MM.1S (cell line): ENCODE measurements around the gene USPL1.

Experiments
- DNase-seq: peaks from one replicate; pipeline ENCODE4 v3.0.0-alpha.2; 2015
- H2AFZ ChIP-seq: fragments of 300-600 bp; sonication (generic); 2 replicates; pipeline ENCODE4 v1.6.0; 2016; ENCODE audit warnings: antibody characterized with exemption, low read length
- H3F3A ChIP-seq: fragments of 300-600 bp; sonication (generic); 2 replicates; pipeline ENCODE4 v1.6.1; 2016; ENCODE audit warnings: mild to moderate bottlenecking, antibody characterized with exemption, low read length, moderate library complexity, mixed read lengths; ENCODE audit not compliant: insufficient read depth
- H3K27ac ChIP-seq: fragments of 300-600 bp; sonication (generic); 2 replicates; pipeline ENCODE4 v1.5.1; 2016; ENCODE audit warnings: mild to moderate bottlenecking, low read length
- H3K27me3 ChIP-seq: fragments of 300-600 bp; sonication (generic); replicated peaks from 2 replicates; pipeline ENCODE4 v1.6.0; 2016; ENCODE audit warnings: low read length; ENCODE audit not compliant: insufficient read depth
- H3K36me3 ChIP-seq: fragments of 300-600 bp; sonication (generic); replicated peaks from 2 replicates; pipeline ENCODE4 v1.6.1; 2016; ENCODE audit warnings: mild to moderate bottlenecking, low read length, mixed read lengths; ENCODE audit not compliant: insufficient read depth
- H3K4me1 ChIP-seq: fragments of 300-600 bp; sonication (generic); 2 replicates; pipeline ENCODE4 v1.6.1; 2016; ENCODE audit warnings: low read length, mixed read lengths
- H3K4me2 ChIP-seq: fragments of 300-600 bp; sonication (generic); 2 replicates; pipeline ENCODE4 v1.6.0; 2016; ENCODE audit warnings: low read depth, low read length
- H3K4me3 ChIP-seq: fragments of 300-600 bp; sonication (generic); 2 replicates; pipeline ENCODE4 v1.5.1; 2016; ENCODE audit warnings: low read length, mixed read lengths
- H3K79me2 ChIP-seq: fragments of 300-600 bp; sonication (generic); 2 replicates; pipeline ENCODE4 v1.6.1; 2016; ENCODE audit warnings: mixed run types, low read length, mixed read lengths
- H3K9ac ChIP-seq: fragments of 300-600 bp; sonication (generic); 2 replicates; pipeline ENCODE4 v1.6.1; 2016; ENCODE audit warnings: low read length, mixed read lengths
- H3K9me2 ChIP-seq: fragments of 300-600 bp; sonication (generic); replicated peaks from 2 replicates; pipeline ENCODE4 v1.6.1; 2016; ENCODE audit warnings: mild to moderate bottlenecking, low read length, mixed read lengths; ENCODE audit not compliant: insufficient read depth
- H3K9me3 ChIP-seq: fragments of 300-600 bp; sonication (generic); replicated peaks from 2 replicates; pipeline ENCODE4 v1.6.1; 2016; ENCODE audit warnings: mild to moderate bottlenecking, low read length, mixed read lengths; ENCODE audit not compliant: insufficient read depth
- H4K20me1 ChIP-seq: fragments of 300-600 bp; sonication (generic); 2 replicates; pipeline ENCODE4 v1.6.1; 2016; ENCODE audit warnings: mild to moderate bottlenecking, low read length, moderate library complexity, mixed read lengths; ENCODE audit not compliant: insufficient read depth
- EZH2 ChIP-seq: fragments of 300-600 bp; sonication (generic); optimal IDR thresholded peaks from 2 replicates; pipeline ENCODE3; 2017; ENCODE audit warnings: low read depth, mild to moderate bottlenecking, antibody characterized with exemption, low read length, mixed read lengths
- EZH2phosphoT487 ChIP-seq: fragments of 300-600 bp; sonication (generic); IDR thresholded peaks from 2 replicates; pipeline ENCODE4 v1.6.1; 2018; ENCODE audit warnings: antibody characterized with exemption, low read length
- TF ChIP-seq, protein P1 (sequence below): fragments of 300-600 bp; sonication (generic); IDR thresholded peaks from 2 replicates; pipeline ENCODE4 v1.5.1; 2016; ENCODE audit warnings: antibody characterized with exemption, low read length, mixed read lengths

The USPL1 gene

DNA sequence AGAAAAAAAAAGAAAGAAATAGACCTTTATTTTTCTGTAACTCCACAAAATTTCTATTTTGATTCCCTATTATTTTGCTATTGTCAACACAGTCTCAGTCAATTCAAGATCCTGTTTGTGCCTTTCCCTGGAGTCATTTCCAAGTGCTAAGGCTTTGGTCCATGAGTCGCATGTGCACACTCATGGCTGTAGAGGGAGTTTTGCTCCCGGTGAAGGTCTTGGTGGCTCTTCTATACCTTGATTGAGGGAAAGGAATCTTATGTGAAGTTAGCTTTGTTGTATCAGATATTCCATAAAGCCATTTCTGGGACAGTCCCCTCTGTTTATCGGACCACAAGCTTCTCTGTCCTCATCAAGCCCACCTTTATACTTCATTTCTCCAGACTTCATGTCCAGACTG lies 59.0 kb downstream of the USPL1 start:
- Histone ChIP-seq H3K36me3 (no peaks in the 10 kb centered on the region), H3K79me2 (no peaks in the 10 kb centered on the region), H3K4me2 (no peak overlapping the region), H3K4me1 (no peaks in the 10 kb centered on the region), H3K9ac (no peak overlapping the region), H3K9me3 (no peaks in the 10 kb centered on the region), H3F3A (peaks cover 4% of the 10 kb centered on the region; the same call in 1 of the 2 replicates), H3K27me3 (no peaks in the 10 kb centered on the region), H4K20me1 (no peaks in the 10 kb centered on the region), H3K4me3 (no peak overlapping the region), H3K27ac (no peak overlapping the region), H3K9me2 (no peaks in the 10 kb centered on the region), H2AFZ (no peak overlapping the region)
- TF ChIP-seq EZH2 = no peak
- TF ChIP-seq EZH2phosphoT487 = no peak
- TF ChIP-seq, protein P1, sequence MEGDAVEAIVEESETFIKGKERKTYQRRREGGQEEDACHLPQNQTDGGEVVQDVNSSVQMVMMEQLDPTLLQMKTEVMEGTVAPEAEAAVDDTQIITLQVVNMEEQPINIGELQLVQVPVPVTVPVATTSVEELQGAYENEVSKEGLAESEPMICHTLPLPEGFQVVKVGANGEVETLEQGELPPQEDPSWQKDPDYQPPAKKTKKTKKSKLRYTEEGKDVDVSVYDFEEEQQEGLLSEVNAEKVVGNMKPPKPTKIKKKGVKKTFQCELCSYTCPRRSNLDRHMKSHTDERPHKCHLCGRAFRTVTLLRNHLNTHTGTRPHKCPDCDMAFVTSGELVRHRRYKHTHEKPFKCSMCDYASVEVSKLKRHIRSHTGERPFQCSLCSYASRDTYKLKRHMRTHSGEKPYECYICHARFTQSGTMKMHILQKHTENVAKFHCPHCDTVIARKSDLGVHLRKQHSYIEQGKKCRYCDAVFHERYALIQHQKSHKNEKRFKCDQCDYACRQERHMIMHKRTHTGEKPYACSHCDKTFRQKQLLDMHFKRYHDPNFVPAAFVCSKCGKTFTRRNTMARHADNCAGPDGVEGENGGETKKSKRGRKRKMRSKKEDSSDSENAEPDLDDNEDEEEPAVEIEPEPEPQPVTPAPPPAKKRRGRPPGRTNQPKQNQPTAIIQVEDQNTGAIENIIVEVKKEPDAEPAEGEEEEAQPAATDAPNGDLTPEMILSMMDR = no peak
- no peak for DNase-seq

DNA sequence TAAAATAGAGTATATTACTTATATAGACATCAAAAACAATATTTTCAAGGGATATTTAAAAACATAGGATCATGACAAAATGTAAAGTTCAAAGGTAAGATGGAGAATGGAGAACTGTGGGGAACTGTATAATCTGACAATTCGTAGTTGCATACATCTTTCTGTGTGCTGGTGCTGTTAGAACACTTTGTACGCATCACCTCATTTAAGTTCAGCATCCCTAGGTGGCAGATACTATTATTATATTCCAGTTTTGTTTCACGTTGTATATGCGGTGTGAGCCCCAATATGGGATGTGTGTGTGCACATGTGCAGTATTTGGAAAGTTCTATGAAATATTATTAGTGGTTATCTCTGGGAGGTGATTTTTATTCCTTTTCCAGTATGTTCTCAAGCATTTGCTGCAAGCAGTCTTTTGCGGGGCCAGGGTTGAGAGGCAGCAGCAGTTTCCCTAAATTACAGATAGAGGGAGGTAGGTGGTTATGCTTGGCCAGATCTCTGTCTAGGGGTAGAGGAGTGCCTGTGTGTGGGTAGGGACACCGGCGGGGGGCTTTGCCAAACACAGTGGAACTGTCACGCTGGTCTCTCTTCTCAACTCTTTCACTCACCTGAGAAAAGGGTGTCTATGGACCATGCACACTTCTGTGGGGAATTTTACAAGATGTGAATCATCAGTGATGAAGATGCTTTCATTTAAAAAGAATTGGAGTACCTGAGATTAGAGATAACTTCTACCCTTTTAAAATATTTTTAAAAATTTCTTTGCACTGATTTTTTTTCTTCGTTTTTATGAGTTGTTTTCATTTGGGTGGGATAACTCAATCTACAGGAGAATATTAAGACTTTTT lies 62.0 kb downstream of the USPL1 start:
- H3F3A ChIP-seq = no peaks in the 10 kb centered on the region
- no peaks in the 10 kb centered on the region for H3K9me2 ChIP-seq
- H3K79me2 ChIP-seq = no peaks in the 10 kb centered on the region
- DNase-seq = peak; percentile 35
- H3K36me3 ChIP-seq = no peaks in the 10 kb centered on the region
- no peak overlapping the region for H2AFZ ChIP-seq
- H4K20me1 ChIP-seq = no peaks in the 10 kb centered on the region
- H3K27me3 ChIP-seq = no peaks in the 10 kb centered on the region
- no peaks in the 10 kb centered on the region for H3K9me3 ChIP-seq
- H3K4me3 ChIP-seq = no peak overlapping the region
- no peak overlapping the region for H3K27ac ChIP-seq
- H3K4me1 ChIP-seq = no peaks in the 10 kb centered on the region
- TF ChIP-seq EZH2 (no peak), EZH2phosphoT487 (no peak)
- TF ChIP-seq, protein P1 = peak; percentile 48
- no peak overlapping the region for H3K4me2 ChIP-seq
- H3K9ac ChIP-seq = no peak overlapping the region

DNA sequence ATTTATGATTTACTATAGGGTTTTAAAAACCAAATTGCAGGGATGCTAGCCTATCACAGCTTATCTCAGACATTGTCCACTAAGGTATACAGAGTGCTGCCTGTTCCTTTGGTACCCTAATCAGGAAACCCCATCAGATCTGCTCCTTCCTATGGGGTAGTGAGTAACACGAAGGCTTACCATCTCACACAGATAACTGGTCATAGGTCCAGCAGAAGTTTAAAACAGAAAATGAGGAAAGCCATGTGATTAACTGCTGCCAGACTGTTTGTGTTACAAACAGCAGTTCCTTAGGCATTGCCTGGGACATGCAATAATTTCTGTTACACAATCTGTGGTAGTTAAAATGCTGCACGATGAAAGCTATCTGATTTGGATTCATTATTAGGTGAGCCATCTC lies 64.1 kb downstream of the USPL1 start:
- H3K9me2 ChIP-seq = no peaks in the 10 kb centered on the region
- no peak overlapping the region for H3K27ac ChIP-seq
- H3K79me2 ChIP-seq = no peaks in the 10 kb centered on the region
- no peak overlapping the region for H3K9ac ChIP-seq
- no peaks in the 10 kb centered on the region for H3K4me1 ChIP-seq
- no peak overlapping the region for H2AFZ ChIP-seq
- H3K9me3 ChIP-seq = no peaks in the 10 kb centered on the region
- TF ChIP-seq EZH2 (no peak), EZH2phosphoT487 (no peak)
- TF ChIP-seq, protein P1 = no peak
- H3K4me3 ChIP-seq = no peak overlapping the region
- H3K4me2 ChIP-seq = no peak overlapping the region
- no peaks in the 10 kb centered on the region for H3K27me3 ChIP-seq
- no peaks in the 10 kb centered on the region for H3F3A ChIP-seq
- no peak for DNase-seq
- no peaks in the 10 kb centered on the region for H4K20me1 ChIP-seq
- H3K36me3 ChIP-seq = no peaks in the 10 kb centered on the region
